Measurements from ENCODE around the gene MGAT4B. TPM values are rescaled to one million over a fixed set of nuclear protein-coding genes. Genes with fewer than 3 reads are reported as not detected.

MGAT4B gene
- total and polyA plus RNA-seq, 2 of the 13 experiments (the other 11 are each of a cell fraction or from before 2014, with no cell fraction given): 93.5 to 130 TPM

DNA sequence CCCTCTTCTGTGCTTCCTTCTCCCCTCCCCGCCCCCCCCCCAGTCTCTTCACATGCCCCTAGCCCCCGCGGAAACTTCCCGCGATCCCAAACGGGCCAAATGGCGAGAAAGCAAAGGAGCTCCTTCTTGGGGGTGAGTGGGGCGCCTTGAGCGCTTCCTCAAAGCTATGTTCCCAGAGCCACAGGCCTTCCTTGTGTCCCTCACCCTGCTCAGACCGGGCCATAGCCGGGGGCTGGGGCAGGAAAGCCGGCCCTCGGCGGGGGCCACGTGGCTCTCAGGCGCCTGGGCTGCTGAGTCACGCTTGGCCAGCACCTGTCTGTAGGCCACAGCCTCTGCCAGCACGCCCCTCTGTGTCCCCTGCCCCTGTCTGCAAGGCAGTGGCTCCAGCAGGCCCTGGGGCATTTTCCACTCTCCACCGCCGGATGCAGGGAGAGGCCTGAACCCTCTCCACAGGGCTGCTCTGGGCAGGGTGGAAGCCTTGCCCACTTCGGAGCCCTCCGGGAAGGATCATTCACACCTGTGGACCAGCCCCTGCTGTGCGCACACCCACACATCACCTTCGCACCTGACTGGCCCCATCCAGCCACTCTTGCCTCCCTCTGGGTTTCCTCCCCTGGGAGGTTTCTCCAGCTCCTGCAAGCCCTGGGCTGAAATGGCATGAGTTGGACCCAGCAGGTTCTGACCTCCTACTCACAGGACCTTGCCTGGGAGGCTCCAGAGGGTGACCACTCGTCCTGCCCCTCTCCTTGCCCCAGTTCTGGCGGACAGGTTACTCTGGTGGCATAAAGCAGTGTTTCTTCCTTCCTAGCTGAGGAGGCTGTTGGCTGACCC, 12.8 kb upstream of the MGAT4B start (continued):
- TF ChIP-seq, protein P1, sequence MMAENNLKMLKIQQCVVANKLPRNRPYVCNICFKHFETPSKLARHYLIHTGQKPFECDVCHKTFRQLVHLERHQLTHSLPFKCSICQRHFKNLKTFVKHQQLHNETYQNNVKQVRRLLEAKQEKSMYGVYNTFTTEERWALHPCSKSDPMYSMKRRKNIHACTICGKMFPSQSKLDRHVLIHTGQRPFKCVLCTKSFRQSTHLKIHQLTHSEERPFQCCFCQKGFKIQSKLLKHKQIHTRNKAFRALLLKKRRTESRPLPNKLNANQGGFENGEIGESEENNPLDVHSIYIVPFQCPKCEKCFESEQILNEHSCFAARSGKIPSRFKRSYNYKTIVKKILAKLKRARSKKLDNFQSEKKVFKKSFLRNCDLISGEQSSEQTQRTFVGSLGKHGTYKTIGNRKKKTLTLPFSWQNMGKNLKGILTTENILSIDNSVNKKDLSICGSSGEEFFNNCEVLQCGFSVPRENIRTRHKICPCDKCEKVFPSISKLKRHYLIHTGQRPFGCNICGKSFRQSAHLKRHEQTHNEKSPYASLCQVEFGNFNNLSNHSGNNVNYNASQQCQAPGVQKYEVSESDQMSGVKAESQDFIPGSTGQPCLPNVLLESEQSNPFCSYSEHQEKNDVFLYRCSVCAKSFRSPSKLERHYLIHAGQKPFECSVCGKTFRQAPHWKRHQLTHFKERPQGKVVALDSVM (CRISPR knock-in tag; IDR thresholded peaks at IDR 0.05): 0 out of 2 replicates have a peak, but pooled peaks have one; percentile 11
- TF ChIP-seq TRIM24 (CRISPR knock-in tag; IDR thresholded peaks at IDR 0.05) (no peak), ZNF782 (CRISPR knock-in tag; IDR thresholded peaks at IDR 0.05; ENCODE audit: borderline replicate concordance) (0 out of 2 replicates have a peak, but pooled peaks have one; percentile 3), KLF6 (CRISPR knock-in tag; IDR thresholded peaks at IDR 0.05) (0 out of 2 replicates have a peak, but pooled peaks have one; percentile 30), ZNF331 (CRISPR knock-in tag; IDR thresholded peaks at IDR 0.05) (peak; percentile 53; the same call in 1 of the 2 replicates), SP1 (IDR thresholded peaks at IDR 0.05) (no peak), SP1 (CRISPR knock-in tag; IDR thresholded peaks at IDR 0.05) (peak; percentile 21; the same call in 1 of the 2 replicates), NCOA5 (CRISPR knock-in tag; IDR thresholded peaks at IDR 0.05) (peak; percentile 88; the same call in 1 of the 2 replicates), KLF11 (CRISPR knock-in tag; IDR thresholded peaks at IDR 0.05) (peak; percentile 73; the same call in 1 of the 2 replicates), NPAS2 (CRISPR knock-in tag; IDR thresholded peaks at IDR 0.05; ENCODE audit: borderline replicate concordance) (peak; percentile 40; the same call in 1 of the 2 replicates), ZNF589 (CRISPR knock-in tag; conservative IDR thresholded peaks at IDR 0.05) (peak; percentile 57; the same call in 1 of the 2 replicates), CCDC6 (CRISPR knock-in tag; IDR thresholded peaks at IDR 0.05) (peak; percentile 81)
- TF ChIP-seq, protein P2, sequence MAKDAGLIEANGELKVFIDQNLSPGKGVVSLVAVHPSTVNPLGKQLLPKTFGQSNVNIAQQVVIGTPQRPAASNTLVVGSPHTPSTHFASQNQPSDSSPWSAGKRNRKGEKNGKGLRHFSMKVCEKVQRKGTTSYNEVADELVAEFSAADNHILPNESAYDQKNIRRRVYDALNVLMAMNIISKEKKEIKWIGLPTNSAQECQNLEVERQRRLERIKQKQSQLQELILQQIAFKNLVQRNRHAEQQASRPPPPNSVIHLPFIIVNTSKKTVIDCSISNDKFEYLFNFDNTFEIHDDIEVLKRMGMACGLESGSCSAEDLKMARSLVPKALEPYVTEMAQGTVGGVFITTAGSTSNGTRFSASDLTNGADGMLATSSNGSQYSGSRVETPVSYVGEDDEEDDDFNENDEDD (CRISPR knock-in tag; IDR thresholded peaks at IDR 0.05; ENCODE audit: borderline replicate concordance): peak; percentile 79
- TF ChIP-seq, protein P3, sequence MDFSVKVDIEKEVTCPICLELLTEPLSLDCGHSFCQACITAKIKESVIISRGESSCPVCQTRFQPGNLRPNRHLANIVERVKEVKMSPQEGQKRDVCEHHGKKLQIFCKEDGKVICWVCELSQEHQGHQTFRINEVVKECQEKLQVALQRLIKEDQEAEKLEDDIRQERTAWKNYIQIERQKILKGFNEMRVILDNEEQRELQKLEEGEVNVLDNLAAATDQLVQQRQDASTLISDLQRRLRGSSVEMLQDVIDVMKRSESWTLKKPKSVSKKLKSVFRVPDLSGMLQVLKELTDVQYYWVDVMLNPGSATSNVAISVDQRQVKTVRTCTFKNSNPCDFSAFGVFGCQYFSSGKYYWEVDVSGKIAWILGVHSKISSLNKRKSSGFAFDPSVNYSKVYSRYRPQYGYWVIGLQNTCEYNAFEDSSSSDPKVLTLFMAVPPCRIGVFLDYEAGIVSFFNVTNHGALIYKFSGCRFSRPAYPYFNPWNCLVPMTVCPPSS (IDR thresholded peaks at IDR 0.05): no peak
- TF ChIP-seq, protein P4, sequence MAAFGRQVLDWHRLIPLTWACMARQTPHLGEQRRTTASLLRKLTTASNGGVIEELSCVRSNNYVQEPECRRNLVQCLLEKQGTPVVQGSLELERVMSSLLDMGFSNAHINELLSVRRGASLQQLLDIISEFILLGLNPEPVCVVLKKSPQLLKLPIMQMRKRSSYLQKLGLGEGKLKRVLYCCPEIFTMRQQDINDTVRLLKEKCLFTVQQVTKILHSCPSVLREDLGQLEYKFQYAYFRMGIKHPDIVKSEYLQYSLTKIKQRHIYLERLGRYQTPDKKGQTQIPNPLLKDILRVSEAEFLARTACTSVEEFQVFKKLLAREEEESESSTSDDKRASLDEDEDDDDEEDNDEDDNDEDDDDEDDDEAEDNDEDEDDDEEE (CRISPR knock-in tag; IDR thresholded peaks at IDR 0.05): no peak
- TF ChIP-seq, protein P5, sequence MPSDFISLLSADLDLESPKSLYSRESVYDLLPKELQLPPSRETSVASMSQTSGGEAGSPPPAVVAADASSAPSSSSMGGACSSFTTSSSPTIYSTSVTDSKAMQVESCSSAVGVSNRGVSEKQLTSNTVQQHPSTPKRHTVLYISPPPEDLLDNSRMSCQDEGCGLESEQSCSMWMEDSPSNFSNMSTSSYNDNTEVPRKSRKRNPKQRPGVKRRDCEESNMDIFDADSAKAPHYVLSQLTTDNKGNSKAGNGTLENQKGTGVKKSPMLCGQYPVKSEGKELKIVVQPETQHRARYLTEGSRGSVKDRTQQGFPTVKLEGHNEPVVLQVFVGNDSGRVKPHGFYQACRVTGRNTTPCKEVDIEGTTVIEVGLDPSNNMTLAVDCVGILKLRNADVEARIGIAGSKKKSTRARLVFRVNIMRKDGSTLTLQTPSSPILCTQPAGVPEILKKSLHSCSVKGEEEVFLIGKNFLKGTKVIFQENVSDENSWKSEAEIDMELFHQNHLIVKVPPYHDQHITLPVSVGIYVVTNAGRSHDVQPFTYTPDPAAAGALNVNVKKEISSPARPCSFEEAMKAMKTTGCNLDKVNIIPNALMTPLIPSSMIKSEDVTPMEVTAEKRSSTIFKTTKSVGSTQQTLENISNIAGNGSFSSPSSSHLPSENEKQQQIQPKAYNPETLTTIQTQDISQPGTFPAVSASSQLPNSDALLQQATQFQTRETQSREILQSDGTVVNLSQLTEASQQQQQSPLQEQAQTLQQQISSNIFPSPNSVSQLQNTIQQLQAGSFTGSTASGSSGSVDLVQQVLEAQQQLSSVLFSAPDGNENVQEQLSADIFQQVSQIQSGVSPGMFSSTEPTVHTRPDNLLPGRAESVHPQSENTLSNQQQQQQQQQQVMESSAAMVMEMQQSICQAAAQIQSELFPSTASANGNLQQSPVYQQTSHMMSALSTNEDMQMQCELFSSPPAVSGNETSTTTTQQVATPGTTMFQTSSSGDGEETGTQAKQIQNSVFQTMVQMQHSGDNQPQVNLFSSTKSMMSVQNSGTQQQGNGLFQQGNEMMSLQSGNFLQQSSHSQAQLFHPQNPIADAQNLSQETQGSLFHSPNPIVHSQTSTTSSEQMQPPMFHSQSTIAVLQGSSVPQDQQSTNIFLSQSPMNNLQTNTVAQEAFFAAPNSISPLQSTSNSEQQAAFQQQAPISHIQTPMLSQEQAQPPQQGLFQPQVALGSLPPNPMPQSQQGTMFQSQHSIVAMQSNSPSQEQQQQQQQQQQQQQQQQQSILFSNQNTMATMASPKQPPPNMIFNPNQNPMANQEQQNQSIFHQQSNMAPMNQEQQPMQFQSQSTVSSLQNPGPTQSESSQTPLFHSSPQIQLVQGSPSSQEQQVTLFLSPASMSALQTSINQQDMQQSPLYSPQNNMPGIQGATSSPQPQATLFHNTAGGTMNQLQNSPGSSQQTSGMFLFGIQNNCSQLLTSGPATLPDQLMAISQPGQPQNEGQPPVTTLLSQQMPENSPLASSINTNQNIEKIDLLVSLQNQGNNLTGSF (CRISPR knock-in tag; IDR thresholded peaks at IDR 0.05): peak; percentile 82

Data from HepG2 (cell line).